GM19463 (cell line): ENCODE measurements around the gene AOX1.
"Not testable (repeated sequence)": the region's sequence is repeated elsewhere in the genome, so short reads cannot be mapped to it uniquely, and the experiment has no call there.

Experiments
- ATAC-seq: cut with Tn5 transposase; IDR thresholded peaks from one replicate; pipeline ENCODE4 v1.9.1; 2021; ENCODE audit warnings: mild to moderate bottlenecking, moderate library complexity; ENCODE audit not compliant: unreplicated experiment

Gene AOX1

DNA sequence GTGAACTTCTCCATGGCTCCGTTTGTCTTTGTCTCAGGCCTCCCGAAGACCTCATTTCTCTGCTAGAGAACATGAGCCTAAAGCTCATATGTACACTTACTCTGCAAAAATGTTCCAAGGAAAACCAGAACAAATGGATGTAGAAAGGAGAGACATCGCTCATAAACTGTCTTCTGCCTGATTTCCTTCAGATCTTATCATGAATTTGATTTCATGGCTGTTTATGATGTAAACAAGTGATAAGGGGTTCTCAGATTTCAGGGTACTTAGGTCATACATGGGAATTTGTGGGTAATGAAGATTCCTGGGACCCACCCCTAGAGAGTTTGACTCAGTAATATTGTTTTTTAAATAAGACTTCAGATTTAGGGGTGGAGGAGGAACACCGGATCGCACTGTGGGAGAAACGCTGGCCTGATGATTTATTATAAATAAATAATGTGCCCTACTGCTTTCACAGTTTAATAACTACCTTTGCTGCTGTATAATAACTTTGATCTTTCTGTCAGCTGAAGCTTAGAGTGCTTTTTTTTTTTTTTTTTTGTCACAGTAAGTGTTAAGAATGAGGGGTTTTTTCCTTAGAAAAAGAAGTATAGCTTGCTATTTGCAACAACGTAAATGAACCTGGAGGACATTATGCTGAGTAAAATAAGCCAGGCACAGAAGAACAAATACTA lies 14.9 kb downstream of the AOX1 start:
- no peak for ATAC-seq

- ATAC-seq = no peak
Observed at GRCh38 chr2:200602584-200602983, 16.8 kb downstream of the AOX1 start.

DNA sequence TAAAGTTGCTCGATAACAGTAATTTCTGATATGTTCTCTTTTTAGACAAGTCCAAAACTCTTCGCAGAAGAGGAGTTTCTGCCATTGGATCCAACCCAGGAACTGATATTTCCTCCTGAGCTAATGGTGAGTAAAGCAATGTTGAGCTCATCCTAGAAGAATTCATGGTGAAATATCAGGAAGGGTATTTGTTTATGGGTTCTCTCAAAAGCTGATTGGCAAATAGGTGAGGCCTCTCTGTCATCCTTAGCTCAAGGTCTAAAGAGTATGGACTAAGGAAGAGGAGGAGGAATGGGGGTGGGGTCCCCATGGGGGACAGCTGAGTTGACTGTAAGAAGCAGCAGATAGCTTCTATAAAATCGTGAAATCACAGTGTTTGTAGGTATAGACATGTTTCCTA lies 18.2 kb downstream of the AOX1 start:
- ATAC-seq = no peak

GRCh38 chr2:200604571-200605255 lies 18.9 kb downstream of the AOX1 start:
- ATAC-seq = no peak

- ATAC-seq = no peak
Observed at GRCh38 chr2:200608341-200609027, 22.7 kb downstream of the AOX1 start.

- ATAC-seq = no peak
Observed at GRCh38 chr2:200609028-200609614, 23.3 kb downstream of the AOX1 start.

DNA sequence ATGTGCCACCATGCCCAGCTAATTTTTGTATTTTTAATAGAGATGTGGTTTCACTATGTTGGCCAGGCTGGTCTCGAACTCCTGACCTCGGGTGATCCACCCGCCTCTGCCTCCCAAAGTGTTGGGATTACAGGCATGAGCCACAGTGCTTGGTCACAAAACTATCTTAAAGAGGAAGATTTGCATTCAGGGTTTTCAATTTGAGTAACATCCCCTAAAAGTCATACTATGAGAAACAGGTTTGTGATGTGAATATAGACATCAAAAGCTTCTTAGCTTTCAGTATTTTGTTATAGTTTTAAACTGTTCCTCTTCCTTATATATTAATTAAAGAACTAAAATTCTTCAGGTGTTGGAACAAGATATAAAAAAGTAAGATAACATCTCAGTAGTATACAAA lies 24.4 kb downstream of the AOX1 start:
- not testable (repeated sequence) for ATAC-seq

- ATAC-seq = no peak
Observed at GRCh38 chr2:200613692-200614091, 27.9 kb downstream of the AOX1 start.

- no peak for ATAC-seq
Observed at GRCh38 chr2:200614249-200614648, 28.4 kb downstream of the AOX1 start.

GRCh38 chr2:200615247-200615646 lies 29.4 kb downstream of the AOX1 start:
- no peak for ATAC-seq

DNA sequence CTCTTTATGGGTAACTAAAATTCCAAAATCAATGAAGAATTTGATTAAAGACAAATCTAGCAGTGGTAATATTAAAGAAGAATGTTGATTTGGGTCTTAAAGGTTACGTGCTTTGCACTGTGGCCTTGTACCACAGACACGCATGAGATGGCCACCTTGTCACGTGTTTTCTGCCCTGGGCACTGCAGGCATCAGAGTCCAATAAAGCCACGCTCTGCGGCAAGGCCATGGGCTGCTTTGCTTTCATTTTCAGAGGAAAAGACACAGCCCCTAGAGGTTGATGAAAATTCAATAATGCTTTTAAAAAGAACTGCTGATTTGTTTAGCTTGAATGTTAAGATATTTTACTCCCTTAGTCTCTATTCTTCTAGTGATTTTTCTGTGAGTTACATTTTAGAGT lies 30.4 kb downstream of the AOX1 start:
- peak; percentile 69 for ATAC-seq

DNA sequence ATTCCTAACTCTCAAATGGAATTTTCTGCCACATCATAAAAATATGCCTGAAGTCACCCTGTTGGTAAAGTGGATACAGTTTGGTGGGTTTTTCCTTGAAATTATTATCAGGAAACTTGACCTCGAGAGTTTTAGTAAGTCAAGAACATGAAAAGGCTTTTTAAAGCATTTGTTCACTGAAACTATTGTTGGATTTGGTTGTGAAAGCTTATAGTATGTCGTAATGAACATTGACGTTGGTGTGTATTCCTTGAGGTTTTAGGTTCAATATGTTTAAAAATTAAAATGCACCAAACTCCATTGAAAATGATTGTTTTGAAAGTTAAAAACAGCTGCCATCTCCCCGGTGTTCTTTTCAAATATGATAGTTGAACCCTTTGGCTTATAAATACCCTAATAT lies 30.8 kb downstream of the AOX1 start:
- ATAC-seq = no peak

- ATAC-seq = no peak
Observed at GRCh38 chr2:200617156-200618053, 31.6 kb downstream of the AOX1 start.

DNA sequence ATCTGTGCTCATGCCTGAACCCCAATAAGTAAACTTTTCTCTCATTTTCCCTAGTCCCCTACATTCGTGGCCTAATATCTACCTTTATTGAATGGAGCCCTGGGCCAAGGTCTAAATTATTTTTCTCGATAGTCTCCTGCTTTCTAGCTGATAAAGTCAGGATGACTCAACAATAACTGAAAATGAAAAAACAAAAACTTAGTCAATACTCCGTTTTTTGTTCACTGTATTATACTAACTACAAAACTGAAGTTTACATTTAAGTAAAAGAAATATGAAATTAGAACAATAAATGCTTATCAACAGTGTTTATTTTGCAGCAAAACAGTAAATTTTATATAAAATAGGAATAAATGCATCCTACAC lies 32.2 kb downstream of the AOX1 start:
- no peak for ATAC-seq

DNA sequence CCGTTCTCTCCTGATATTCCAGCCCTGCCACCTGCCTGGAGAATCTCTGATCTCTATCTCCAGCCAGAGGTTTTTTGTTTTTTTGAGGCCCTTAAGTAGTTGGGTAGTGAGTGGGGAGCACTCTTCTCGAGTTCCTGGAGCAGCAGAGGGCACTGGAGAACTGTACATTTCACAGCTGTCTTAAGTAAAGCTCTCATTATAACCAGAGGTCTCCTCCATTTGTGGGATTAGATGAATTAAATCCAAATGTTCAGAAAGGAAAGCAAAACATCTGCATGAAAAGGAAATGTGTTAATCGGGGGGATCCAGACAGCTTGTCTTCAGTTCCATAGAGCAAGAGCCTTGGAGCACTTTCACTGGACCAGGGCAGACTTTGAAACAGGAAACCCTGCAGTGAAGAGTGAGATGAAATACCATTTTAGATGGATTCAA lies 32.8 kb downstream of the AOX1 start:
- ATAC-seq = no peak

GRCh38 chr2:200619279-200619678 lies 33.5 kb downstream of the AOX1 start:
- no peak for ATAC-seq

DNA sequence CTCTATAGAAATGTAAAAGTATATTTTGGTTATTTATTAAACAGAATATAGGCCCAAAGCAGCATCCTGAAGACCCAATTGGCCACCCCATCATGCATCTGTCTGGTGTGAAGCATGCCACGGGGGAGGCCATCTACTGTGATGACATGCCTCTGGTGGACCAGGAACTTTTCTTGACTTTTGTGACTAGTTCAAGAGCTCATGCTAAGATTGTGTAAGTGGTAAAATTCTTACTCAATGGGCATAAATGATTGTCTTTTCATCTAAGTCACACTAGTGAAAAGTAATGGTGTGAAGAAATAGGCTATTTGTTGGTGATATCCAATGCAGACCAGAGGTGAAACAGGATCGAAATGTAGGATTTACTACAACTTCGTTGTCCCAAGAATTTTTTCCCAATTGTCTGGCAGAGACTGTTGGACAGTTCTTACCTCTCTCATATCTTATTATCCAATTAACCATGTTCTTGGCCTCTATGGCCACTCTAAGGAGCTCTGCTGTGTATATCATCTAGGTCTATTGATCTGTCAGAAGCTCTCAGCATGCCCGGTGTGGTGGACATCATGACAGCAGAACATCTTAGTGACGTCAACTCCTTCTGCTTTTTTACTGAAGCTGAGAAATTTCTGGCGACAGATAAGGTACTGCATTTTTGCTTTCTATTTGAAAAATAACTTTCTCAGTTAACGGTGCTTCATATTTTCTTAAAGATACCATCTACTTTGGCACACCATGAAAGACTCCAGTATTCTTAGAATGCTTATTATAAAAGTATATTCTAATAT lies 35.0 kb downstream of the AOX1 start:
- no peak for ATAC-seq

DNA sequence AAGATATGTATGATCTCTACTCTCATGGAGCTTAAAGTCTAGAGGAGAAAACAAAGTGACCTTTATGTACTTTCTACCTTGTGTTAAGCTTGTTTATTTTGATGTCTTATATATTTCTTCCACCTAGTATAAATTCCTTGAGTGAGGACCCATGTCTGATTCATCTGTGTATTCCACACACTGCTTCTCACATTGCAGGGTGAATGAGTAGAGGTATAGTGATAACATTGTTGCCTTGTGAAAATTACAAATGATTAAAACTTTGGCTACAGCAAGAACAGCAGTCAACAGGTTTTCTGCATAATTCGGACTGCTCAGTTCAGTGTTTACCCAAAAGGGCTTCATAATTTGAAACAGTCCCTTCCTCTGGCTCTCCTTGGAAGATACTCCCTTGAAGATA lies 36.3 kb downstream of the AOX1 start:
- ATAC-seq = no peak

DNA sequence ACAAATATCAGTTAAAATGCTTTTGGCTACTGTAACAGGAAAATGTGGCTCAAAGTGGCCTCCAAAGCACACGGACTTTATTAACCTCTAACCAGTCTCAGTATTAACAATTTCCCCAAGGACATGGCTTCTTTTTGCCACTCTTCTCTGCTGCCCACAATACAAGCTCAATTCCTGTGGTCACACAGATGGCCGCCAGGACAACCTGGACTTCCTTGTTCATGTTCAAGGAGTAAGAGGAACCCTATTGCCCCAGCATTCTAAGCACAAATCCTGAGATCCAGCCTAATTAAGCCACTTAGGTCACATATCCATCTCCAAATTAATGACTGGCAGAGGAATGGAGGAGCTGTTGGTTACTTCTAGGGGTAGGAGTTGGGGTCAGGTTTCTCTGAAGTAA lies 38.2 kb downstream of the AOX1 start:
- no peak for ATAC-seq

DNA sequence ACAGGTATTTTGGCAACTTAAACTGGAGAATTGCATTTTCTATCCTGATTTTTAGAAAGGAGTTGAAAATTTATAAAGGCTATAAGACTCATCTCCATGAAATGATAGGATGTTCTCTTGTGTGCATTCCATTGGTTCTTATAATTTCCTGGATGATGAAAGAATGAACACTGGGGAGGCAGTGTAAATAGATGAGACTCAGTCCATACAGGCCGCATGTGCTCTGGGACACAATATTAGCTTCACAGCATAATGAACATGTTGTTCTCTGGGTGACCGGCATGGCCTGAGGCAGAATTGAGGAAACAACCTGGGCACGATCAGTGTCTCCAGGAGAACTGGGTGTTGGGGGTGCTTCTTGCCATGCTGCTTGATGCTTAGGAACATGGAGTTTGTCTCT lies 38.8 kb downstream of the AOX1 start:
- no peak for ATAC-seq
